ENCODE measurements around the gene SLC17A9.

DNA sequence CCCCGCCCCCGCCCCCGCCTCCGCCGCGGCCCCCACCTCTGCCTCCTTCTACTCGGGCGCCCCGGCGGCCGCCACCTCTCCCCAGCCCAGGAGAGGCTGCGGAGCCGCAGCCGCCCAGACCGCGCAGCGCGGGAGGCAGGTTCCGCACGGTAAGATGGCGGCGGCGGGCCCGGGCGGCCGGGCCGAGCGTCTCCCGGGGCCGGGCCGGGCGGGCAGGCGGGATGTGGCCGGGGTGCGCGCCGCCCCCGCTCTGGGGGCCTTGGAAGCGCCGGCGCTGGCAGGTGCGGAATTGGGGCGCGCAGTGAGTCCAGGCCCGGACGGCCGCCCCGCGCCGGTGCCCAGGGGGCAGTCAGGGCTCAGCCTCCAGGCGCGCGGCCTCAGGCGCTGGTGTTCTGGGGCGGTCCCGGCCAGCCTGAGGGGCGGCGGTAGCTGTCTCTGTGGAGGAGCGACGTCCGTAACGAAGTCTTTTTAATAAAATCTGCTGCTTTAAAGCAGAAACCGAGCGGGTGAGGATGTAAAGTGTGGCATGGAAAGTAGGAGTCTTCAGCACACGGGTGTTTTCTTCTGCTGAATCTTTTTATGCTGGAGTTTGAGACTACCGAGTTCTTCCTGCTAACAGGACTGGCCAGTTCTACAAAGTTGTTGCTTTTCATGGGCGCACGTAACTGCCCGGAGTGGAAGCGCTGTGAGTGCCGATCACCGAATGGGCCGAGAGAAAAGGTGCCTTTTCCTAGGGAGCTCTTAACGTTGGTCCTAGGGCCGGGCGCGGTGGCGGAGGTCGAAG is 14.2 kb upstream of the SLC17A9 start, which contains the start of gene GID8:
- TF ChIP-seq POLR2A (IDR thresholded peaks at IDR 0.05) = peak in 1 of 2 donors; percentile 15
- TF ChIP-seq, protein P1, sequence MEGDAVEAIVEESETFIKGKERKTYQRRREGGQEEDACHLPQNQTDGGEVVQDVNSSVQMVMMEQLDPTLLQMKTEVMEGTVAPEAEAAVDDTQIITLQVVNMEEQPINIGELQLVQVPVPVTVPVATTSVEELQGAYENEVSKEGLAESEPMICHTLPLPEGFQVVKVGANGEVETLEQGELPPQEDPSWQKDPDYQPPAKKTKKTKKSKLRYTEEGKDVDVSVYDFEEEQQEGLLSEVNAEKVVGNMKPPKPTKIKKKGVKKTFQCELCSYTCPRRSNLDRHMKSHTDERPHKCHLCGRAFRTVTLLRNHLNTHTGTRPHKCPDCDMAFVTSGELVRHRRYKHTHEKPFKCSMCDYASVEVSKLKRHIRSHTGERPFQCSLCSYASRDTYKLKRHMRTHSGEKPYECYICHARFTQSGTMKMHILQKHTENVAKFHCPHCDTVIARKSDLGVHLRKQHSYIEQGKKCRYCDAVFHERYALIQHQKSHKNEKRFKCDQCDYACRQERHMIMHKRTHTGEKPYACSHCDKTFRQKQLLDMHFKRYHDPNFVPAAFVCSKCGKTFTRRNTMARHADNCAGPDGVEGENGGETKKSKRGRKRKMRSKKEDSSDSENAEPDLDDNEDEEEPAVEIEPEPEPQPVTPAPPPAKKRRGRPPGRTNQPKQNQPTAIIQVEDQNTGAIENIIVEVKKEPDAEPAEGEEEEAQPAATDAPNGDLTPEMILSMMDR (IDR thresholded peaks at IDR 0.05) = no peak

All from Peyer's patch (tissue), 4 donors.